B cell (primary cell): Measurements from ENCODE around the gene SORD. TPM values are rescaled to one million over a fixed set of nuclear protein-coding genes. Genes with fewer than 3 reads are reported as not detected.

Experiments
- polyA plus RNA-seq: library from polyadenylated mRNA; depleted of rRNA; stranded (reverse); fragments of >200 nt; gene quantifications from 2 replicates; pipeline ENCODE4 v1.2.3, GENCODE V29; 2012
- small RNA-seq: library from RNA; depleted of rRNA; stranded (forward); fragments of <200 nt; gene quantifications from one replicate; pipeline ENCODE3, GENCODE V24; 2012; ENCODE audit warnings: low replicate concordance, low read depth; ENCODE audit not compliant: insufficient read length
- total RNA-seq, 2 donors: library from RNA; stranded (reverse); fragments of 120-200 nt in 1 of 2; gene quantifications; 1 replicate in 1 of 2; 2 replicates in 1 of 2; pipeline versions ENCODE4 v1.2.3 to v1.2.4, GENCODE V29; 2013 to 2022

SORD gene
- total and polyA plus RNA-seq, 2 donors (not counting 1 experiment from before 2014, with no cell fraction given) = 22.2 to 25.8 TPM

Small RNA genes within 50 kb of the gene (small RNA-seq; reads per million reads assigned to genes)
- gene RF00019 (not detected), gene RNU1-78P (not detected), gene RNU6-966P (not detected)

Other genes starting within 250 kb of the SORD start
- not detected in 2 replicates for gene TERB2, start 66.5 kb upstream of the SORD start, total RNA-seq
- not detected in 2 replicates for gene TERB2, start 66.5 kb upstream of the SORD start, polyA plus RNA-seq
- 0.29 and 0.32 TPM in 2 replicates for gene DUOX2, start 91.0 kb downstream of the SORD start, total RNA-seq
- not detected in 2 replicates for gene DUOX2, start 91.0 kb downstream of the SORD start, polyA plus RNA-seq
- not detected in 2 replicates for gene DUOXA2, start 91.1 kb downstream of the SORD start, total RNA-seq
- not detected in 2 replicates for gene DUOXA2, start 91.1 kb downstream of the SORD start, polyA plus RNA-seq
- gene DUOXA1, start 106.7 kb downstream of the SORD start, total RNA-seq = 0.74 TPM in 1 of 2 replicates, not detected in the other
- 0.03 and 1.1 TPM in 2 replicates for gene DUOXA1, start 106.7 kb downstream of the SORD start, polyA plus RNA-seq
- gene DUOX1, start 106.8 kb downstream of the SORD start, total RNA-seq = 0.15 and 0.27 TPM in 2 replicates
- not detected in 2 replicates for gene DUOX1, start 106.8 kb downstream of the SORD start, polyA plus RNA-seq
- gene SHF, start 164.8 kb downstream of the SORD start, total RNA-seq = 15.4 and 16.9 TPM in 2 replicates
- gene SHF, start 164.8 kb downstream of the SORD start, polyA plus RNA-seq = 0.76 and 1.6 TPM in 2 replicates
- gene SLC28A2, start 229.0 kb downstream of the SORD start, total RNA-seq = not detected in 2 replicates
- gene SLC28A2, start 229.0 kb downstream of the SORD start, polyA plus RNA-seq = not detected in 2 replicates